Activated naive CD8-positive, alpha-beta T cell treated with anti-CD3 and anti-CD28 coated beads, Interleukin-2, amount 10 ng/mL, durations not matched to agents 7 days and 5 days (primary cell): Measurements from ENCODE around the gene GABBR1. TPM values are rescaled to one million over a fixed set of nuclear protein-coding genes. Genes with fewer than 3 reads are reported as not detected.

Experiments used
- ATAC-seq: fragments of 150-1000 bp; cut with Tn5 transposase; one replicate; pipeline ENCODE4 v1.10.0; 2021; ENCODE audit warnings: low read depth, moderate library complexity
- POLR2A ChIA-PET: fragments of 350-600 bp; sonication (Branson Sonifier 250); formaldehyde crosslinking; loops from one replicate; lab custom pipeline; 2021; ENCODE audit warnings: antibody characterized with exemption; lab: Charles Lee
- DNase-seq: peaks from one replicate; pipeline ENCODE4 v3.0.0; 2021
- H3K27ac Mint-ChIP-seq: one replicate; pipeline ENCODE4 v1.8.0; 2022; ENCODE audit warnings: mild to moderate bottlenecking, mixed read lengths
- H3K27me3 Mint-ChIP-seq: one replicate; pipeline ENCODE4 v1.8.0; 2022; ENCODE audit warnings: mild to moderate bottlenecking, moderate library complexity, mixed read lengths
- H3K36me3 Mint-ChIP-seq: one replicate; pipeline ENCODE4 v1.8.0; 2021; ENCODE audit warnings: mild to moderate bottlenecking, mixed read lengths
- H3K4me1 Mint-ChIP-seq: one replicate; pipeline ENCODE4 v1.8.0; 2021; ENCODE audit warnings: mixed read lengths
- H3K4me3 Mint-ChIP-seq: one replicate; pipeline ENCODE4 v1.8.0; 2022; ENCODE audit warnings: mild to moderate bottlenecking, moderate library complexity, mixed read lengths
- H3K9me3 Mint-ChIP-seq: one replicate; pipeline ENCODE4 v1.8.0; 2021; ENCODE audit warnings: mixed read lengths
- total RNA-seq, 2 experiments: library from RNA; stranded (reverse); gene quantifications; one replicate each; pipeline ENCODE4 v1.2.3, GENCODE V29; 2021

Gene GABBR1
- total RNA-seq, 2 experiments from 2014 or later, result 20.1 to 20.7 TPM

DNA sequence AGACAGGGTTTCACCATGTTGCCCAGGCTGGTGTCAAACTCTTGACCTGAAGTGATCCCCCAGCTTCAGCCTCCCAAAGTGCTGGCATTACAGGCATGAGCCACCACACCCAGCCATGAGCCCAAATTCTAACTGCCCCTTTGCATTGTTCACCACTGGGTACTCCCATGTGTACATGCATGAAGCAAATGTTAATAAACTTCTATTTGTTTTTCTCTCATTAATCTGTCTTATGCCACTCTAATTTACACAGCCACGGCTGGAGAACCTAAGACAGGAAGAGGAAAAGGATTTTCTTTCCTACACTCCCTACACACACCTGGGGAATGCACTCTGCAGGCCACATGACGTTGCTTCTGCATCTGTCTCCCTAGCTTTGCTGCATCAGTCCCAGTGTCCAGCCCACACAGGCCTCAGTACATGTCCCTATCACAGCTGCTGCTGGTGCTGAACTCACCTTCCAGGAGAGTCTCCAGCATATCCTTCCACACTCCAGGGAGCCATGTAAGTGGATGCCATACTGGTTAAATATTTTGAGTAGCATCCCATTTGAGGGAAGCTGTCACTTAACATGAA is 34.7 kb downstream of the GABBR1 start:
- no peaks in the 10 kb centered on the region for H3K9me3 Mint-ChIP-seq
- H3K27me3 Mint-ChIP-seq, result peaks cover 7% of the 10 kb centered on the region
- no peak for ATAC-seq
- H3K27ac Mint-ChIP-seq, result no peak overlapping the region
- DNase-seq, result no peak
- H3K4me3 Mint-ChIP-seq, result no peak overlapping the region
- H3K36me3 Mint-ChIP-seq, result no peaks in the 10 kb centered on the region
- H3K4me1 Mint-ChIP-seq, result no peaks in the 10 kb centered on the region
- POLR2A ChIA-PET, result no interaction called here

DNA sequence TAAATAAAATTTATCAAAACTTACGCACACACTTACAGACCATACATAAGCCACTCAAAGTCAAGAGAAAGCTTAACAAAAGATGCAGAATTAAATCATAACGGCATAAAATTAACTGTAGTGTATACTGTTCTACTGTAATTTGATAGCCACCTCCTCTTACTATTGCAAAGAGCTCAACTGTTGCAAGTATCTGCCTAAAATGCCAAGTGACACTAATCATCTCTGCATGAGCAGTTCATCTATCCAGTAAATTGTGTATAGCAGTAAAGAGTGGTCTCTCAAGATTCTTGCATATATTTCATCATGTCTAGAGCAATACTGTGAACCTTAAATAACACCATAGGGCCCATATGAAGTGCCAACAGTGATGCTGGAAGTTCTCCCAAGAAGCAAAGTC is 35.8 kb downstream of the GABBR1 start:
- ATAC-seq (no peak), DNase-seq (no peak)
- peaks cover 9% of the 10 kb centered on the region for H3K27me3 Mint-ChIP-seq
- no peak overlapping the region for H3K4me3 Mint-ChIP-seq
- H3K27ac Mint-ChIP-seq, result no peak overlapping the region
- no peaks in the 10 kb centered on the region for H3K4me1 Mint-ChIP-seq
- no peaks in the 10 kb centered on the region for H3K36me3 Mint-ChIP-seq
- no peaks in the 10 kb centered on the region for H3K9me3 Mint-ChIP-seq
- POLR2A ChIA-PET, result no interaction called here

DNA sequence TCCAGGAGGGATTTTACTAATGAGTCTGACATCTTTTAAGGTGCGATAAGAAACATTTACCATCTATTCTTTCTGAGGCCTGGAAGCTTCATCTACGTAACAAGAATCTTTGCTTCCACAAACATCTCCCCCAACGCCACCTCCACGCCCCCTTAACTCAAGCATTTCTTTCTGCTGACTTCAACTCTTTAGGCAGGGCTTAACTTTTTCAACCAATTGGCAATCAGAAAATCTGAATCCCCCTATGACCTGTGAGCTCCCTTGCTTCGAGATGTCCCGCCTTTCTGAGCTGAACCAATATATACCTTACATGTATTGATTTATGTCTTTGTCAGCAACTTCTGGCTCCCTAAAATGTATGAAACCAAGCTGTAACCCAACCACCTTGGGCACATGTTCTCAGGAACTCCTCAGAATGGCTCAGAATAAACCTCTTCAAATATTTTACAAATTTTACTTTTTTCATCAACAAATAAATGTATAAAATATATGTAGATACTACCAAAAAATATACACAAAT is 36.5 kb downstream of the GABBR1 start:
- Mint-ChIP-seq H3K4me1 (no peaks in the 10 kb centered on the region), H3K27me3 (peaks cover 9% of the 10 kb centered on the region), H3K27ac (no peak overlapping the region), H3K36me3 (no peaks in the 10 kb centered on the region), H3K9me3 (no peaks in the 10 kb centered on the region), H3K4me3 (no peak overlapping the region)
- POLR2A ChIA-PET, result no interaction called here
- ATAC-seq, result no peak
- DNase-seq, result no peak

DNA sequence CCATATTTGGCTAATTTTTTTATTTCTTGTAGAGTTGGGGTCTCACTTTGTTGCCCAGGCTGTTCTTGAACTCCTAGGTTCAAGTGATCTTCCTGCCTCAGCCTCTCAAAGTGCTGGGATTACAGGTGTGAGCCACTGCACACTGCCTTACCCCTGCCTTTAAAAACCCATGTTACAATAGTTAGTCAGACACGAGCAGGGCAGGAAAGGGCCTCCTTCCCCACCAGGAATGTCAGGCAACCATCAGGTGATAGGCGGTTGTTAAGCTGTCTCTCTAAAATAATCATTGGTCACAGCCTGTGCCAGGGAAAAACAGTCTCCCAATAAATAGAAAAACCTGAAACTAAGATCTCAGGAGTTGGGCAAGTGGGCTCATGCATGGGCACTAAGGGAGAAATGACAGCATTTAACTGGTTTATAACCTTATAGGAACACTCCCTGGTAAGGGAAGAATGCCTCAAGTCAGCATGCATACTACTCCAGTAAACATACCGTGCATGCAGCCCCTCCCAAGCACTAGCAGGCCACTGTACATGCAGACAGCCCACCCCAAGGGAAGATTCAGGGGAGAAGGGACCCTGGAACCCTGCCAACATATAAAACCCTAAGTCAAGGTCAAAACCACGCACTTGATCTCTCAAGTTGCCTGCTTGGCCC is 39.7 kb downstream of the GABBR1 start:
- peaks cover 15% of the 10 kb centered on the region for H3K27me3 Mint-ChIP-seq
- no peak for ATAC-seq
- H3K4me1 Mint-ChIP-seq, result peaks cover 1% of the 10 kb centered on the region
- H3K4me3 Mint-ChIP-seq, result no peak overlapping the region
- no peaks in the 10 kb centered on the region for H3K36me3 Mint-ChIP-seq
- POLR2A ChIA-PET, result no interaction called here
- DNase-seq, result no peak
- no peaks in the 10 kb centered on the region for H3K9me3 Mint-ChIP-seq
- no peak overlapping the region for H3K27ac Mint-ChIP-seq

DNA sequence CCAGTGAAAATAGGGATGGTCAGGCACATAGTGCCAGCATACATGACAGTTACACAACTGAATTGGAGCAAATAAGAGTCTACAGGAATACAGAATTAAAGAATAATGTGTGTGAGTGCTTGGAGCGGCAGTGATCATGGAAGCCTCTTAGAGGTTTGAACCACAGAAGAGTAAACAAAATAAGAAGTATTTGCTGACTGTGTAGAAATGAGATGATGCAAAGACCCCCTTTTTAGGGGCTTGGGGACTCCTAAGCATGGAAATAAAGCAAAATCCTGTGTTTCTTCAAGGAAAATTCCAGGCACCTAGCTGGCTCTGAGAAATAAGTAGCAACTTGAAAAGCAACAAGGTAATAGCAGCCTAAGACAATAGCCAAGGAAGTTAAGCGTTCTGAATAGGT is 41.3 kb downstream of the GABBR1 start:
- no peaks in the 10 kb centered on the region for H3K9me3 Mint-ChIP-seq
- POLR2A ChIA-PET, result no interaction called here
- H3K36me3 Mint-ChIP-seq, result no peaks in the 10 kb centered on the region
- no peak overlapping the region for H3K4me3 Mint-ChIP-seq
- no peak overlapping the region for H3K27ac Mint-ChIP-seq
- ATAC-seq, result no peak
- H3K27me3 Mint-ChIP-seq, result peaks cover 28% of the 10 kb centered on the region
- H3K4me1 Mint-ChIP-seq, result peaks cover 7% of the 10 kb centered on the region
- DNase-seq, result no peak

DNA sequence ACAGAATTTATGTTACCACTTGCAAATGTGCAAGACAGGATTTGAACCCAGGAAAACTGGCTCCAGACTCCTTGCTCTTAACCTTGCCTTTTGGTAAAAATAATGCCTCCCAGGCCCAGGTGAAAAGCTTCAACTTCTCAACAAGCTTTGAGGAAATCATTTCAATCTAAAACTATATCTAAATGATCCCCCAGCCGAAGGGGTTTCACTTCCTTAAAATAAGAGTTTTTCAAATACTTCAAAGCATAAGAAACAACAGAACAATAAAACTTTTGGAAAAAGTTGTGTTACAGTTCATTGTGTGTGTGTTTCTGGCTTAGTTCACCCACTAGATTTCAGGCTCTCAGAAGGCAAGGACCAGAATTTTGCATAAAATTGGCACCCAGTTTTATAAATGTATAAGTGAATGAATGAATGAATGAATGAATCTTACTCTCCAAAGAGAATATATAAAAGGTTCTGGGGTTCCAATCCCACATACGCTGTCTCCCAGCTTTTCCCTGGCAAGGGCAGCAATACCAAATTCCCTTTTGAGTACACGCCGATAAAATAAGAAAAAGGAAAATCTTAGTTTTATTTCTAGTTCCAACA is 42.7 kb downstream of the GABBR1 start:
- POLR2A ChIA-PET, result no interaction called here
- ATAC-seq, result no peak
- H3K4me3 Mint-ChIP-seq, result no peak overlapping the region
- H3K4me1 Mint-ChIP-seq, result peaks cover 7% of the 10 kb centered on the region
- no peak for DNase-seq
- H3K36me3 Mint-ChIP-seq, result no peaks in the 10 kb centered on the region
- peaks cover 34% of the 10 kb centered on the region for H3K27me3 Mint-ChIP-seq
- no peak overlapping the region for H3K27ac Mint-ChIP-seq
- no peaks in the 10 kb centered on the region for H3K9me3 Mint-ChIP-seq

DNA sequence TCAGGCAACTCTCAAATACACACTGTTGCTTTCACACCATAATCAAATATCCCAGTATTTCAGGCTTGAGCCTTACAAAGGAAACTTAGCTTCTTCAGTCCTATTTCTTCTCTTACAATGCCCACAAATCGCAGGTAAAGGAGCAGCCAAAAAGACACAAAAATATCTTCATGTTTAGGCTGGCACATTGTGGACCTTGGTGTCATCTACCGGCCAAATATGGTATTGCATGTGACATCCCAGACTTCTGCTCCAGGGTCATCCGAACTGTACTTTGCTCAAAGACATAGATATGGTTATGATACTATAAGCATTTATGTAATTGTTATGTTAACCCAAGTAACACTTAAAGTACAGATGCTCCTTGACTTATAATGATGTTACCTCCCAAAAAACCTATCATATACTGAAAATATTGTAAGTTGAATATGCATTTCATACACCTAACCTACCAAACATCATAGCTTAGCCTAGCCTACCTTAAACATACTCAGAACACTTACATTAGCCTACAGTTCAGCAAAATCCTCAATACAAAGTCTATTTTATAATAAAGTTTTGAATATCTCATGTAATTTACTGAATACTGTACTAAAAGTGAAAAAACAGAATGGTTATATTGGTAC is 43.4 kb downstream of the GABBR1 start:
- H3K27ac Mint-ChIP-seq, result no peak overlapping the region
- no peak overlapping the region for H3K4me3 Mint-ChIP-seq
- H3K4me1 Mint-ChIP-seq, result peaks cover 7% of the 10 kb centered on the region
- DNase-seq (no peak), ATAC-seq (no peak)
- H3K27me3 Mint-ChIP-seq, result peaks cover 30% of the 10 kb centered on the region
- H3K9me3 Mint-ChIP-seq, result no peaks in the 10 kb centered on the region
- POLR2A ChIA-PET, result no interaction called here
- no peaks in the 10 kb centered on the region for H3K36me3 Mint-ChIP-seq

DNA sequence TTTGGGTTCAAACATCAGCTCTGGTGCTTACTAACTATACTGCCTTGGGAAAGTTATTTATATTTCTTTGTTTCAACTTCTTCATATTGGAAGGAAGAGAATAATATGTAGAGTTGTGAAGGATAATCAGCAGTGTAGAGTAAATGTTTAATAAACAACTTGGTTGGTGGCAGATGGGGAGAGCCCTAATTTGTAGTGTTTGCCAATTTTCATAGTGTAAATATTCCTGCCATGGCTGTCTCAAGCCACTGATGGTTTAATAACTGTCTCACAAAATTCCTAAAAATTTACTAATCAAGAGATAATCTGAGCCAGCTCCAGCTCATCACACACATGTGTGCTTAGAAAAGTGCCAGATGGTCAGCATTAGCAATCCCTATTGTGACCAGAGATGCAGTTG is 48.2 kb downstream of the GABBR1 start, which contains the start of gene OR2H2:
Gene OR2H2 (plus strand): TSS at position 301 of the 400 bp plus-strand sequence. CDS start 2,824 bp downstream, outside the sequence.
- H3K9me3 Mint-ChIP-seq, result no peaks in the 10 kb centered on the region
- H3K4me1 Mint-ChIP-seq, result peaks cover 7% of the 10 kb centered on the region
- peaks cover 29% of the 10 kb centered on the region for H3K27me3 Mint-ChIP-seq
- POLR2A ChIA-PET, result no interaction called here
- DNase-seq (no peak), ATAC-seq (no peak)
- no peak within 1 kb of the TSS for H3K4me3 Mint-ChIP-seq
- H3K36me3 Mint-ChIP-seq, result no peaks in the 10 kb centered on the region
- H3K27ac Mint-ChIP-seq, result no peak within 1 kb of the TSS

DNA sequence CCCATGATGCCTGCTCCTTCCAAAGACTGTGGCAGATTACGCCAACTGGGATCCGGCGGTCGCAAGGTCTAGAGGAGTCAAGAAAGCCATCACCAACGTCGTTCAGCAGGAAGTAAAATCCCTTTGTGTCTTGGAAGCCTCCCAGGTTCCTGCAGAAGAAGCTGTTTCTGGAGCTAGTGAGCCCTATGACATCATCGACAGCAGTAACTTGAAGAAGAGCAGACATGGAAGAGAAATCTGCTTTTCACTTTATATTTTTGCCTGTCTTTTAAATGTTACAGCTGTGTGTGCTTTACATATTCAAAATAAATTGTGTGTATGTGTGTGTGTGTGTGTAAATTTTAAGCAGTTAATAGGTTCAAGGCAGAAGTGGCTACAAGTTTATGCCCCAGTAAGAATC is 55.4 kb downstream of the GABBR1 start:
- no peaks in the 10 kb centered on the region for H3K4me1 Mint-ChIP-seq
- no peak for DNase-seq
- no peaks in the 10 kb centered on the region for H3K9me3 Mint-ChIP-seq
- POLR2A ChIA-PET, result no interaction called here
- peaks cover 13% of the 10 kb centered on the region for H3K27me3 Mint-ChIP-seq
- no peaks in the 10 kb centered on the region for H3K36me3 Mint-ChIP-seq
- no peak for ATAC-seq
- H3K4me3 Mint-ChIP-seq, result no peak overlapping the region
- no peak overlapping the region for H3K27ac Mint-ChIP-seq

DNA sequence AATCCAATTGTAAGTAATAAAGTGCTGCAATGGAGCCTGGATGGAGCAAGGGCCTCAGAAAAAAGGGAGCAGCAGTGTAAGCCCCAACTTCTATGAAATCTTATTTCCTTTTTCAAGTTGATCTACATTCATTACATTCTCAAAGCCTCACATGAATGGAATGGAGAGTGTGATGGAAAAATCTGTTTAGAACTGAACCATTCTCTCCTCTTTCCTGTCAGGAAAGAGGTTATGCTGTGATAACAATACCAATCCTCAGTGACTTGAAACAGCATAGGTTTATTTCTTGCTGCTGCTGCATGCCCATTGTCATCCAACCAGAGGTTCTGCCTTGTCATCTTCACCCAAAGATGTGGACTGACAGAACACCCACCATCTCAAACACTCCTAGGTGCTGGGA is 56.9 kb downstream of the GABBR1 start:
- ATAC-seq (no peak), DNase-seq (no peak)
- peaks cover 26% of the 10 kb centered on the region for H3K27me3 Mint-ChIP-seq
- no peak overlapping the region for H3K27ac Mint-ChIP-seq
- H3K4me1 Mint-ChIP-seq, result no peaks in the 10 kb centered on the region
- H3K4me3 Mint-ChIP-seq, result no peak overlapping the region
- H3K9me3 Mint-ChIP-seq, result no peaks in the 10 kb centered on the region
- POLR2A ChIA-PET, result no interaction called here
- H3K36me3 Mint-ChIP-seq, result no peaks in the 10 kb centered on the region

DNA sequence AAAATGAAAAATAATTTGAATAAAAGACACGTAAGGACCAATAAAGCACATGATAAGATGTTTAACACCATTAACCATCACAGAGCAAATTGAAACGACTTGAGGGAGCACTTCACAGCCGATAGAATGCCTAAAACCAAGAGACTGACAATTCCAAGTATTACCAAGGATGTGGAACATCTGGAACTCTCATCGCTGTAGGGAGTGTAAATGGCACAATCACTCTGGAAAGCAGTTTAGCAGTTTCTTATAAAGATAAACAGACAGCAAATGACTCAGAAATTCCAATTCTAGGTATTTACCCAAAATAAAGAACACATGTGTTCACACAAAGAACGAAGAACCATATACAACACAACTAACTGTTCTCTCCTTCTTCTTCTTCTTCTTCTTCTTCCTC is 65.0 kb downstream of the GABBR1 start:
- no peak overlapping the region for H3K4me3 Mint-ChIP-seq
- no peaks in the 10 kb centered on the region for H3K9me3 Mint-ChIP-seq
- H3K4me1 Mint-ChIP-seq, result peaks cover 4% of the 10 kb centered on the region
- no peaks in the 10 kb centered on the region for H3K36me3 Mint-ChIP-seq
- H3K27ac Mint-ChIP-seq, result no peak overlapping the region
- POLR2A ChIA-PET, result no interaction called here
- DNase-seq, result no peak
- H3K27me3 Mint-ChIP-seq, result peaks cover 35% of the 10 kb centered on the region
- no peak for ATAC-seq

DNA sequence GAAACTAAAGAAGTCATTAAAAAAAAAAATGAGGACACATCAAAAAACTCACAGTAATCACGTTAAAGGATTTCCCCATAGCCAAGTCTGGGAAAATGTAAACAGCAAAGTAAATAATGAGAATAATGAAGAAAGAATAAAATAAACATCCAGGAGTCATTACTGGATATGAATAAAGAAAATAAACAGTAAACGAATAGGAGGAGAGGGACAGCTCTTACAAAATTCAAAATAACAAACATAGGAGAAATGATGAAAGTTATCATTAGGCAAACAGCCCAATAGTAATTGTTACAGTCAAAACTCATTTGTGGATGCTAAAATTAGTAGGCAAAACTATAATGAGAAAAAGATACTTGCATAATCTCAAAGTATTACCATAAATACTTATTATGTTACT is 65.4 kb downstream of the GABBR1 start:
- POLR2A ChIA-PET, result no interaction called here
- no peak overlapping the region for H3K27ac Mint-ChIP-seq
- peaks cover 35% of the 10 kb centered on the region for H3K27me3 Mint-ChIP-seq
- H3K9me3 Mint-ChIP-seq, result peaks cover under 1% of the 10 kb centered on the region
- no peak overlapping the region for H3K4me3 Mint-ChIP-seq
- DNase-seq (no peak), ATAC-seq (no peak)
- no peaks in the 10 kb centered on the region for H3K36me3 Mint-ChIP-seq
- H3K4me1 Mint-ChIP-seq, result peaks cover 4% of the 10 kb centered on the region

DNA sequence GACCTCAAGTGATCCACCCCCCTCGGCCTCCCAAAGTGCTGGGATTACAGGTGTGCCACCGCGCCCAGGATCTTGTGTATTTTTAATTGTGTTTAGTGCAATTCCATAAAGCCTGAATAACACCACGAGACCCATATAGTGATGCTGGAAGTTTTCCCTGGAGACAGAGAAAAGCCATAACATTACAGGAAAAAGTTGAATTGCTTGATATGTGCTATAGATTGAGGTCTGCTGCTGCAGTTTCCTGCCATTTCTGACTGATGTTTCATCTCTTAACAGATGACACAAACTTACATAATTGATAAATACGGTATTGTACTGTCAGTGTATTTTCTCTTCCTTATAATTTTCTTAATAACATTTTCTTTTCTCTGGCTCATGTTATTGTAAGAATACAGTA is 66.1 kb downstream of the GABBR1 start:
- Mint-ChIP-seq H3K27me3 (peaks cover 33% of the 10 kb centered on the region), H3K27ac (no peak overlapping the region), H3K4me1 (peaks cover 4% of the 10 kb centered on the region), H3K4me3 (no peak overlapping the region), H3K9me3 (peaks cover 2% of the 10 kb centered on the region), H3K36me3 (no peaks in the 10 kb centered on the region)
- ATAC-seq (no peak), DNase-seq (no peak)
- POLR2A ChIA-PET, result no interaction called here

DNA sequence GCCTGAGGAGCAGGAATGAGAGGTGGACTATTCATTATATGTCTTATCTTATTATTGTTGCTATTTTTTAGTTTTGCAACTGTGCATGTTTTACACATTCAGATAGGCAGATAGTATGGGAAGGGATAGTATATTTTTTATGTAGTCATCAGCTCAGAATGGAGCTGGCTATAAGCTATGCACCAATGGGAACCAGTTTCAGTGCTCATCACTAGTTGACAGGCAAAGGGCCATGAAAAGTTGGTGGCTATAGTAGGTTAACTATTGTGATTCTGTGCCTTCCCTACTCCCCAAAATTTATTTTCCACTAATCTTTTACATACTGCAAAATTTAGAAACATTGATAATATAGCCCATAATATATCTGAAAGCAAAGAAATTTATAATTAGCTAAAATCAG is 68.1 kb downstream of the GABBR1 start:
- Mint-ChIP-seq H3K36me3 (no peaks in the 10 kb centered on the region), H3K4me3 (no peak overlapping the region), H3K4me1 (peaks cover 4% of the 10 kb centered on the region), H3K27me3 (peaks cover 29% of the 10 kb centered on the region), H3K9me3 (peaks cover 2% of the 10 kb centered on the region), H3K27ac (no peak overlapping the region)
- no peak for DNase-seq
- ATAC-seq, result no peak
- POLR2A ChIA-PET, result no interaction called here
